ENCODE measurements around the gene PHACTR2. TPM values are rescaled to one million over a fixed set of nuclear protein-coding genes. Genes with fewer than 3 reads are reported as not detected.

Gene PHACTR2
- total RNA-seq, 4 donors from 2014 or later = 71.0 to 127 (median 82.7) TPM

DNA sequence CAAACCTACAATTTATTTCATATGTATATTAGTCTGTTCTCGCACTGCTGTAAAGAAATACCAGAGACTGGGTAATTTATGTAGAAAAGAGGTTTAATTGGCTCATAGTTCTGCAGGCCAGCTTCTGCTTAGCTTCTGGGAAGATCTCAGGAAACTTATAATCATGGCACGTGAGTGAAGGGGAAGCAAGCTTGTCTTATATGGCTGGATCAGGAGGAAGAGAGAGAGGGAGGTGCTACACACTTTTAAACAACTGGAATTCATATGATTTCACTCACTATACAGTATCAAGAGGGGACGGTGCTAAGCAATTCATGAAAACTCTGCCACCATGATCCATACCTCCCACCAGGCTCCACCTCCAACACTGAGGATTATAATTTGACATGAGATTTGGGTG lies 29.9 kb downstream of the PHACTR2 start:
- H3K9me3 ChIP-seq = no peaks in the 10 kb centered on the region
- no peaks in the 10 kb centered on the region for H3K36me3 ChIP-seq
- H3K4me1 ChIP-seq = peaks cover 0 to 8% (median 4%) of the 10 kb centered on the region in 4 donors
- no peak for TF ChIP-seq EP300 (IDR thresholded peaks at IDR 0.05)
- no peak for TF ChIP-seq POLR2A (IDR thresholded peaks at IDR 0.05; ENCODE audit: low read depth)
- TF ChIP-seq, protein P1, sequence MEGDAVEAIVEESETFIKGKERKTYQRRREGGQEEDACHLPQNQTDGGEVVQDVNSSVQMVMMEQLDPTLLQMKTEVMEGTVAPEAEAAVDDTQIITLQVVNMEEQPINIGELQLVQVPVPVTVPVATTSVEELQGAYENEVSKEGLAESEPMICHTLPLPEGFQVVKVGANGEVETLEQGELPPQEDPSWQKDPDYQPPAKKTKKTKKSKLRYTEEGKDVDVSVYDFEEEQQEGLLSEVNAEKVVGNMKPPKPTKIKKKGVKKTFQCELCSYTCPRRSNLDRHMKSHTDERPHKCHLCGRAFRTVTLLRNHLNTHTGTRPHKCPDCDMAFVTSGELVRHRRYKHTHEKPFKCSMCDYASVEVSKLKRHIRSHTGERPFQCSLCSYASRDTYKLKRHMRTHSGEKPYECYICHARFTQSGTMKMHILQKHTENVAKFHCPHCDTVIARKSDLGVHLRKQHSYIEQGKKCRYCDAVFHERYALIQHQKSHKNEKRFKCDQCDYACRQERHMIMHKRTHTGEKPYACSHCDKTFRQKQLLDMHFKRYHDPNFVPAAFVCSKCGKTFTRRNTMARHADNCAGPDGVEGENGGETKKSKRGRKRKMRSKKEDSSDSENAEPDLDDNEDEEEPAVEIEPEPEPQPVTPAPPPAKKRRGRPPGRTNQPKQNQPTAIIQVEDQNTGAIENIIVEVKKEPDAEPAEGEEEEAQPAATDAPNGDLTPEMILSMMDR (IDR thresholded peaks at IDR 0.05) = no peak
- TF ChIP-seq POLR2AphosphoS5 (IDR thresholded peaks at IDR 0.05) = no peak
- no peaks in the 10 kb centered on the region for H3K27me3 ChIP-seq
- 83% methylated on average over 3 of the region's 3 CpGs for WGBS
- H3K27ac ChIP-seq (replicated peaks in 1 of 4) = no peak overlapping the region
- no peak for DNase-seq (ENCODE audit: extremely low spot score)
- intact Hi-C loops (cut with DNase I) = no loop called here
- no peak overlapping the region for H3K4me3 ChIP-seq

DNA sequence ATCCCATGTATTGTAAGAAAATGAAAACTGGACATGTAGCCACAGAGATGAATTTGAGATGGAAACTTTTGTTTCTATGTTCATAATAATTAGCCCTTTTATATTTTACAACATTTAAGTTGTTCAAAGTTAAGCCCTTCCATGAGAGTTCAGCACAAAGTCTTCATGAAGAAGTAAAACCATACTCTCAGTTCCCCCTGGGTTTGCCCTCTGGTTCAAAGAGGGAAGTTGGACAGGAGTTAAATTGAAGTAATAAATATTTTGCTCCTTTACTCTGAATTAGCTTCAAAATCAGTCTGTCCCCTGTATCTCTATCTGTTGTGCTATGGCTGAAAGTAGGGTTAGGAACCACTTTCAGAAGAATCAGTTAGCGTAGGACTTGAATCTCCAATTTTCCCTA lies 31.1 kb downstream of the PHACTR2 start:
- no peak for DNase-seq (ENCODE audit: extremely low spot score)
- H3K9me3 ChIP-seq = no peaks in the 10 kb centered on the region
- H3K27me3 ChIP-seq = no peaks in the 10 kb centered on the region
- intact Hi-C loops (cut with DNase I) = no loop called here
- peaks cover 0 to 8% (median 4%) of the 10 kb centered on the region in 4 donors for H3K4me1 ChIP-seq
- TF ChIP-seq, protein P1 (IDR thresholded peaks at IDR 0.05) = no peak
- TF ChIP-seq EP300 (IDR thresholded peaks at IDR 0.05) (no peak), POLR2AphosphoS5 (IDR thresholded peaks at IDR 0.05) (no peak), POLR2A (IDR thresholded peaks at IDR 0.05; ENCODE audit: low read depth) (no peak)
- H3K36me3 ChIP-seq = no peaks in the 10 kb centered on the region
- H3K27ac ChIP-seq (replicated peaks in 1 of 4) = no peak overlapping the region
- 89% methylated on average over 1 of the region's 1 CpG for WGBS
- no peak overlapping the region for H3K4me3 ChIP-seq

DNA sequence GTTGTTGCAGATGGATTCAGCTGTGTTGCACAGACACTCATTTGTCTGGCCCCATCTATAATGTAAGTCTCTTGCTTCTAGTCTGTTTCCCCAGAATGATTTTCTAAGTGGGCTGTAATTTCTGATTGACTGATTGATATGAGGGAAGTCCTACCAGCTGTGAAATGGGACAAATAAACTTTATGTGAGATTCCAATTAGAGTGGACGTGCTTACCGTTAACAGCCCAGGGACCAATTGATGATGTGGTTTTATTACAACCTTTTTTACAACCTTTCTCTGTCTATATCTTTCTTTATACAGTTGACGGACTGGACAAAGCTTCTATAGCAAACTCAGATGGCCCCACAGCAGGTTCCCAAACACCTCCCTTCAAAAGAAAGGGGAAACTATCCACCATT lies 33.9 kb downstream of the PHACTR2 start:
- intact Hi-C loops (cut with DNase I) = no loop called here
- H3K4me3 ChIP-seq = no peak overlapping the region
- H3K36me3 ChIP-seq = peaks cover 0 to 6% (median 2%) of the 10 kb centered on the region in 4 donors
- no peak for DNase-seq (ENCODE audit: extremely low spot score)
- H3K27ac ChIP-seq (replicated peaks in 1 of 4) = no peak overlapping the region
- peaks cover 0 to 8% (median 4%) of the 10 kb centered on the region in 4 donors for H3K4me1 ChIP-seq
- TF ChIP-seq, protein P1 (IDR thresholded peaks at IDR 0.05) = no peak
- TF ChIP-seq EP300 (IDR thresholded peaks at IDR 0.05) (no peak), POLR2A (IDR thresholded peaks at IDR 0.05; ENCODE audit: low read depth) (no peak), POLR2AphosphoS5 (IDR thresholded peaks at IDR 0.05) (no peak)
- H3K27me3 ChIP-seq = no peaks in the 10 kb centered on the region
- H3K9me3 ChIP-seq = no peaks in the 10 kb centered on the region
- WGBS = 100% methylated on average over 3 of the region's 3 CpGs

DNA sequence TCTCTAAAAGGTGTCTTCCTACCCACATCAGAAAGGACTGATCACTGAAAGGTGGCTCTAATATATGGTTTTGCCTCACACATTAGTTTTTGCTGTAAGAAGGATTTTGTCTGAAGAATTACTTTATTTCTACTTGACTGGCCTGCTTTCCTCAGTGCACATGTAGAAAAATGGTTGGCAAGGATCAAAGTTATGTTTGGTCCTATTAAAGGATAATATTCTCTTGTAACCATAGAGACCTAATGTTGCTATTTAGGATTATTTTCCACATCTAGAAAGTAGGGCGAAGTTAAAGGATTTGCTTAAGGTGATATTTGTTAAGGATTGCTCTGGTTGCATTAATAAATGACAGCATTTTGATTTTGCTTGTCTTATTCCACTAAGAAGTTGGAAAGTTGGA lies 40.7 kb downstream of the PHACTR2 start:
- Histone ChIP-seq H3K4me1 (peaks cover 0 to 10% (median 9%) of the 10 kb centered on the region in 4 donors), H3K27me3 (no peaks in the 10 kb centered on the region), H3K27ac (replicated peaks in 1 of 4) (peak overlapping the region in 1 of 4 donors; percentile 33), H3K4me3 (no peak overlapping the region), H3K9me3 (no peaks in the 10 kb centered on the region), H3K36me3 (peaks cover 0 to 13% (median 2%) of the 10 kb centered on the region in 4 donors)
- no peak for DNase-seq (ENCODE audit: extremely low spot score)
- 35% methylated on average over 1 of the region's 1 CpG for WGBS
- TF ChIP-seq POLR2A (IDR thresholded peaks at IDR 0.05; ENCODE audit: low read depth) (no peak), POLR2AphosphoS5 (IDR thresholded peaks at IDR 0.05) (no peak)
- TF ChIP-seq, protein P1 (IDR thresholded peaks at IDR 0.05) = no peak
- intact Hi-C loops (cut with DNase I) = no loop called here

DNA sequence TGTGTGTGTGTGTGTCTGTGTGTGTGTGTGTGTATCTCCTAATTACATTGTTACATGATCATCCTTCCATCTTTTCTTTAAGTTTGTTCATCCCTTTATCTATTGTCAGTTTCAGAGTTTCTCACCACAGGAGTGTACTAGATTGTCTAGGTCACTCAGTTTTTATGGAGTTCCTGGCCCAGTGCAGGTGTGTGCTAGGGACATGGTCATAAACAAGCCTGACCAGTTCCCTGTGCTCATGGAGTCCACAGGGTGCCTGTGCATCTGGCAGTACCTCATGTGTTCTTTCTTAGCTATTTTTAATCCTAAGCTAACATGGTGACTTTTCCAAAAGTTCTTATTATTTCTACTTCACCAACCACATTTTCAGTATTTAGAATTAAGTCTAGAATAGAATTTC lies 43.9 kb downstream of the PHACTR2 start:
- TF ChIP-seq POLR2AphosphoS5 (IDR thresholded peaks at IDR 0.05) (no peak), EP300 (IDR thresholded peaks at IDR 0.05) (no peak), POLR2A (IDR thresholded peaks at IDR 0.05; ENCODE audit: low read depth) (no peak)
- TF ChIP-seq, protein P1 (IDR thresholded peaks at IDR 0.05) = no peak
- DNase-seq (ENCODE audit: extremely low spot score) = no peak
- Histone ChIP-seq H3K4me3 (no peak overlapping the region), H3K9me3 (no peaks in the 10 kb centered on the region), H3K27ac (replicated peaks in 1 of 4) (no peak overlapping the region), H3K27me3 (no peaks in the 10 kb centered on the region), H3K36me3 (peaks cover 0 to 15% (median 0%) of the 10 kb centered on the region in 4 donors), H3K4me1 (peaks cover 0 to 14% (median 9%) of the 10 kb centered on the region in 4 donors)
- intact Hi-C loops (cut with DNase I) = no loop called here

Data from esophagus muscularis mucosa (tissue), 4 donors.